HG03103 (cell line): ENCODE data around the gene LPAR5.

ENCODE experiments used
- ATAC-seq: cut with Tn5 transposase; IDR thresholded peaks from one replicate; pipeline ENCODE4 v1.9.1; 2021; ENCODE audit warnings: low read depth; ENCODE audit not compliant: unreplicated experiment

The LPAR5 gene

DNA sequence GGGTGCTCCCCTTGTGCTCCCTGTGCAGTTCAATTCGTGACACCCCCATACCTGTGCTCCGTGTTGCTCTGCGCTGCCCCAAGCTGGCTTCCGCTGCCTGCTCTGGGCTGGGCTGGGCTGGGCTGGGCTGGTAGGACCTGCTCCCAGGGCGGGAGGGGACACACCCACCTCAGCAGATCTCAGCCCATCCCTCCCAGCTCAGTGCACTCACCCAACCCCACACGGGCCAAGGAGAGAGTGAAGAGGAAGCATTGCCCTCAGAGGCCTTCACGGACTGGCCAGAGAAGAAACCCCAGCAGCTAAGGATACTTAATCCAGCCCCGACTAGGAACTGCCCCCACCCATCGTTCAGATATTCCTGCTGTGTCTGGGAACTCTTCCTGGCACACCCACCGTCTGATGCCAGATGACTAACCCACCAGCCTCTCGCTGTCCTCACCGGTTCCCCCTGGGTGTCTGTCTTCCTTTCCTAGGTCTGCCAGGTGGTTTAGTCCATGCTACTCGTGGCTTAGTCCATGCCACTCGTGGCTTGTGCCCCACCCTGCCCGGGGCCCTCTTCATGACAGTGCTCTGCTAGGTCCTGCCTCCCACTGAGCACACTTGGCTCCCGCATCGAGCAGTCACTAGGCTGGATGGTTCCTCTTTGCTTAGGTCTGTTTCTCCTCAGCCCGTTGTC lies at the start of gene LPAR5:
TSS of gene LPAR5 (minus strand) at position 104 of the 676 bp plus-strand sequence. CDS start 14,711 bp downstream, outside the sequence.
- ATAC-seq: peak; percentile 42

DNA sequence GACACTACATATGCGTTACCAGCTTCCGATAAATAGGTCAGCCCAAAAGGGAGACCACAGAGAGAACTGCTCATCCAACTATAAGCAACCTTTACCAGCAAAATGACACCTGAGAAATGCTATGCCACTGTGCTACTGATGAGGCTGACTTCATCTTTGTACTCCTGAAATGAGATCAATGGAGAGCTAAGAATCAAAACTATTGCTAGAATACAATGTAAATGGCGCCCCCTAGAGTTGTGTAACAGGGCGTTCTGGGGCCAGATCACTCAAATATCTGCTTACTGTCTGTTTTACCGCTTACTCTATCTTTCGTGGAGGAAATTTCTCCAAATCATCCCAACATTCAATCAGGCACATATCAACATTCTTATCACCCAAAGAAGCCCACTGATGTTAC lies 48.9 kb upstream of the LPAR5 start:
- no peak for ATAC-seq

DNA sequence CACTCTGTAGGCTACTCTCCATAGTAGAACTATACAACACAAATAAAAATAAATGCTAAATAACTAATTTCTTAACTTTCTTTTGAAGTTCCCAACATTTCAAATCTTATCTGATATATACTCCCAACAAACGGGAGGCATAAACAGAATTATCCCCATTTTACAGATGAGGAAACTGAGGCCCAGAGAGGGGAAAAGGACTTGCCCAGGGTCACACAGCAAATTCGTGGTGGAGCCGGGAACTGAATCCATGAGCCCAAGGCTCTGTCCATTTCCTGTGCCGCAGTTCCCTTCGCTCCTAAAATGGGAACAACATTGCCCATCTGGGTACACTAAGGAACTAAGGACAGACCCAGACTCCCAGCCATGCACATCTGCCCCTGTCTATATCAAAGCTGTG lies 41.2 kb upstream of the LPAR5 start:
- ATAC-seq: no peak

DNA sequence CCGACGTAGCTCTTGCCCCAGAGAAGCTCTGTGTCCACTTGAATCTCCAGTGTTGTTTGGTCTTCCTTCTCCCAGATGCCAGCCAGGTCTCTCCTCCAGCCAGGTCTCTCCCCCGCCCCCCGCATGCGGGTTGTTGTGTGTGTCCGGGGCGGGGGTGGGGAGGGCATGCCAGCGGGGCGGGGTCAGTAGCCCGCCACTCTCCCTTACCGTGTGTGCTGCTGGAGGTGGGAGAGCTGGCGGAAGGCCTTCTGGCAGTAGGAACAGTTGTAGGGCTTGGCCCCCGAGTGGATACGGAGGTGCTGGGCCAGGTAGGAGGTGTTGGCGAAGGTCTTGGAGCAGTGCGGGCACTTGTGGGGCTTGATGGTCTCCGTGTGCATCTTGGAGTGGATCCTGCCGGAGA lies 36.4 kb upstream of the LPAR5 start:
- no peak for ATAC-seq

DNA sequence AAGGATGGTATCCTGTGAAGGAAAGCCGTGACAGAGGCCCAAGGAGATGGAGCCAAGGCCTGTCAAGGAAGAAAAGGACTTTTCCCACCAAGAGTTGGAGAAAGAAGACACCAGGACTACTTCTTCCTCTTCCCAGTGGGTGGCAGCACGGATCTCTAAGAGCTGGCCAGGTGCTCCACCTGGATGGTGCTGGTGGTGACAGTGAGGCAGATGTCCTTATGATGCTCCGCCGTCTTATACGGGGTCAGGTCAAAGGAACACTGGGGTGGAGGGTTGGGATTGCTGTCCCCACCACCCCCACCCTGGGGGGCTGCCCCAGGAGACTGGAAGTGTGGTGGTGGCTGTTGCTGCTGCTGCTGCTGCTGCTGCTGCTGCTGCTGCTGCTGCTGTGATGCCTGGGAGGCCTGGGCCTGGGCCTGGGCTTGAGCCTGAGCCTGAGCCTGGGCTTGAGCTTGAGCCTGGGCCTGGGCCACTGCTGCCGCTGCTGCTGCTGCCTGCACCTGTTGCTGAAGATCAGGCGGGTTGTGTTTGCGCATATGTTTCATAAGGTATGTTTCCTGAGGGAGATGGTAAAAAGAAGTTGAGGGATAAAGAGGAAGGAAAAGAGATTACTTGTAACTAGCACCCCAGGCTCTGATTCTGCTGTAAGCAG lies 31.9 kb upstream of the LPAR5 start:
- no peak for ATAC-seq

DNA sequence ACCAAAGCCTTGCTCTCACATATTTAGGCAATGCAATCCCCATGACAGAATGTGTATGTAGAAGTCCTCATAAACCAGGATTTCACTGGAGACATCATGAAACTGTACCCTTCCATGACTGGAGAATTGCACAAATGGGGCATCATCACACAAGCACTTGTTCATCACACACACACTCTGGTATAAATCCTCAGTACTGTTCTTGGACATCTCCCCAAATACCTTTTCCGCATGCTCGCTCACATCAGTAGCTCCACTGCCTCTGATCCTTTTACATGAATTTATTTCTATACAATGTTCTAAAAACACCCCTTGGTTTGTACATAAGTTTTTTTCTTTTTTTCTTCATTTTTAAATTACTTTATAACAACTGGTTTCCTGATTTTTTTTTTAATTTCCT lies 30.5 kb upstream of the LPAR5 start:
- ATAC-seq: no peak

DNA sequence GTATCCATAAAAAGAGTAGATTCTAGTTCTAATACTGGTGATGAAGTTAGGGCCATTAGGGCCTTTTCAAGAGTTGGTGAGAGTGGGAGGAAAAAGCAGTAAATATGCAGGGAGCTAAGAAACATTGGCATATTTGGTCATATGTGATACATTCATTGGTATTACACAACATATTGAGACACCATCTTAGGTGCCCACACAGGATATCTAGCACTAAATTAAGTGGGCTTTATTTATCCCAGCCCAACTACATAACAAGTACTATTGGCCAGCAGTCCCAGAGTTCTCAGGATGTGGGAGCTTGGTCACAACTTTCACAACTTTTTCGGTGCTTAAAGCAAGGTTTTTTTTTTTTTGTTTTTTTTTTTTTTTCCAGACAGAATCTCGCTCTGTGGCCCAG lies 29.1 kb upstream of the LPAR5 start:
- ATAC-seq: no peak

DNA sequence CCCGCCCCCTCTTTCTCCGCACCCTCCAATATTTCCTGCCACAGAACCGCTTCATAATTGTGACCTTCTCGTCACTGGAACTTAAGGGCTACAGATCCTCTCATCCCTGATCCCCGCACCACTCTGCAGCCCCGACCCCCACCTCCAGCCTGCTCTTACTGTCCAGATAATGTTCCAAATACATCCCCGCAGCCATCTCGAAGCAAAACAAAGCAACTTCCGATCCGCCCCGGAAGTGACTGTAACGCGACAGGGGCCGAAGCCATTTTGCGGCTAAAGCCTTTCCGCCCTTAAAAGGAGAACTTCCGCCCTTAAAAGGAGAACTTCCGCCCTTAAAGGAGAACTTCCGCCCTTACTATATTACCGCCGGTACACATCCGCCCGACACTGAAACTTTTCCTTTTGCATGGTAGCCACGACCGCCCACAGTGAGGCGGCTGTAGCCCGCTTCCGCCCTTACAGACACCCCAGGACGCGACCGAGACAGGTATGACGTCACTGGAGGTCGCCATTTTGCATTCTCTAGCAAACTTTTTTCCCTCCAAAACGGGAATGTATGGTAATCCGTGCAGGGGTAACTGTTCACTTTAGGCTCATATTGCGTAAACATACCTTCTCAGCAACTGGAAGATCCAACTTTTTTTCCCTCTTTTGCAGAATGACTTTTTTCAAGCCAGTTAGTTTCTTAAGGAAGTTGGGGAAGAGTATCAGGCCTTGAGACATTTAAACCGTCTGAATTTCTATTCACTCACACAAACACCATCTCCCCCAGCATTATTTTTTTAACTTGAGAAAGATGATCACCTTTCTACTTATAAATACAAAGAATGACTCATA lies 27.4 kb upstream of the LPAR5 start, which contains the start of gene ING4:
TSS of gene ING4 (minus strand) at position 214 of the 837 bp plus-strand sequence. CDS start at position 196, 18 bp downstream.
- ATAC-seq: peak; percentile 96

DNA sequence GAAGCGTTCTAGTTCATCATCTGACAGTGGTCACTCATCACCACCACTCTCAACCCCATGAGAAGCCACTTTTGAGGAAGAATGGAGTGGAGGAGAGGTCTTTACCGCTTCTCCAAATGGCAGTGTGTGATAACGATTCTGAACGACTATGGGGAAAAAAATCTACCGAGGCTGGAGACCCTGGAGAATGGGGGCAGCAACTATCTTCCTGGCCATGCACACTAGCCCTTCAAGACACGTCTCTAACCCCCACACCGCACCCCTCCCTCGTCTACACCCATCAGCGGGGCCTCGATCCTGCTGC lies 26.8 kb upstream of the LPAR5 start:
- no peak for ATAC-seq

DNA sequence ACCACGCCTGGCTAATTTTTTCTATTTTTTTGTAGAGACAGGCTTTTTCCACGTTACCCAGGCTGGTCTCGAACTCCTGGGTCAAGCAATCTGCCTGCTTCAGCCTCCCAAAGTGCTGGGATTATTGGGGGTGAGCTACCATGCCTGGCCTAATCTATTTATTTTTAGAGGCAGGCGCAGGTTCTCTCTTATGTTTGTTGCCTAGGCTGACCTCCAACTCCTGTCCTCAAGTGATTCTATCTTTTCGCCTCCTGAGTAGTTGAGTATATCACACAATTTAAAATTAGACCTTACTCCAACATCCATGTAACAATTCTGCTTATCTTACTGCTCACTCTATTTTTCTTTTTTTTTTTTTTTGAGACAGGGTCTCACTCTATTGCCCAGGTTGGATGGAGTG lies 18.2 kb upstream of the LPAR5 start:
- ATAC-seq: no peak

DNA sequence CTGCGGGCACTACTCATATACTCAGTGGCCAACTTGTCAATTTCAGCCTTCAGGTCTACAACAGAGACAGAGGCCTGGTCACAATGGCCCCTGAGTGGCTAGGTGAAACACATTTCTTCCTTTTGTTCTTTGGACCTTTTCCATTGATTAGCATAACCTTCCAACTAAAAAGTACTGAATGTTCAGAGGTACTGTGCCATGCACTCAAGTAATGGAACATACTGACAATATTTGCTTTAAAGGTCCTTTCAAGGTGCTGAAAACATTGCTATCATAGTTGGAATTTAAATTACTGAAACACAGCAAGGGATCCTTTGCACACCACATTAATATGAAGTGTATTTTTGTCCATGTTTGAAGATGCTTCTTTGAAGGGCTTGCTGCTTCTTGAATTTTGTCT lies 17.6 kb upstream of the LPAR5 start:
- no peak for ATAC-seq

DNA sequence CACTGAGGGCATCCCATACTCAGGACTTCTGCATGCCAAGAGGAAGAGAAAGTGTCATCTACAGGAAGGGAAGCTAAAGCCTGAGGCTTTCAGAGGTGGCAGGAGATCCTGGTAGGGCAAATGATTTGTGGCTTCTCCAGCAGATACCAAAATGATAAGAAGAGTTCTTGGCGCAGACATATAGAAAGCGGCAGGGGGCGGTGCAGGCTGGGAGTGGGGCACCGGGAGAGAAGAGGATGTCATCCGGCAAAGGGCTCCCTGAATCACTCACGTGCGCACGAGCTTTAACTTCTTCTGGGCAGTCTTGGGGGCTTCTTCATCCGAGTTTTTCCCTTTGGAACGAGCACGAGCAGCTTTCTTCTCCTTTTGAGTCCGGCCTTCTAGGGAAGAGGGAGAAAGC lies 16.6 kb upstream of the LPAR5 start:
- ATAC-seq: no peak

DNA sequence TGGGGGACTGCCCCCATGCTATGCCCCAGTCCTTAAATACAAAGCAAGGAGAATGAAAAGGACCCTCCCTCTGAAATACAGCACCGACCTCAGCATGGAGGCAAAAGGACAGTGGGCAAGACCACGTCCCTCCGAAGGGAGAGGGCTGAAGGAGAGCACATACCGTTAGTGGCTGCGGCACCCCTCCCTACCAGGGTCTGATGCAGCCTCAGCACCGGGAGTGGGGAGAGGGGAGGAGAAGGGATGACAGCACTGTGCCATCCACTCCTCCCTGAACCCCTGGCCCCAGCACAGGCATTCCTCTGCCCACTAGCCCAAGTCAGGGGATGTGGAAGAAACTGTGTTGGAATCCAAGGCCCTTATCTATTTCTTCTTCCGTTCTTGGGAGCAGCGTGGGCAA lies 15.1 kb upstream of the LPAR5 start:
- ATAC-seq: no peak

DNA sequence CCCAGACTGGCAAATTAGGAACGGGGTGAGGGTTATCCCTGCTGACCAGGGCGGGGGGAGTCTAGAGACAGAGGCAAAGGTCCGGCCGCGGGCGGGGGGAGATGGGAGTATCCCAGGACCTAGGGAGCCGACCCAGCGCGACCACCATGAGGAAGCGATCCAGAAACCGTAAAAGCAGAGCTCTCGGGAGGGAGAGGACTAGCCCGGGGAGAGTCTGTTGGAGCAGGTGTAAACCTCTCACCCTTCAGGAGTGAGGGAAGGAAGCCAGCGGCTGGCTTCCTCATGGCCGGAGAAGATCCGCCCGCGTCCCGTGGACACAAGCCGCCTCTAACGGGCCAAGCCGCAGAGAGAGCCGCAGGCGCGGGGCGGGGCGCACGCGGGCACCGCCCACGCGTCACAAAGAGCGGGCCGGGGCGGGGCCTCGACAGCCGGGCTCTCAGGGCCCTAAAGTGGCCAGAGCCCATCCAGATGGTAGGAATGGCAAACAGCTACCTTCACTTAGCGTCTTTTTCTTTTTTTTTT lies 11.4 kb upstream of the LPAR5 start, which contains the start of gene ACRBP:
TSS of gene ACRBP (minus strand) at position 350 of the 522 bp plus-strand sequence. CDS start at position 284, 66 bp downstream.
- no peak for ATAC-seq

DNA sequence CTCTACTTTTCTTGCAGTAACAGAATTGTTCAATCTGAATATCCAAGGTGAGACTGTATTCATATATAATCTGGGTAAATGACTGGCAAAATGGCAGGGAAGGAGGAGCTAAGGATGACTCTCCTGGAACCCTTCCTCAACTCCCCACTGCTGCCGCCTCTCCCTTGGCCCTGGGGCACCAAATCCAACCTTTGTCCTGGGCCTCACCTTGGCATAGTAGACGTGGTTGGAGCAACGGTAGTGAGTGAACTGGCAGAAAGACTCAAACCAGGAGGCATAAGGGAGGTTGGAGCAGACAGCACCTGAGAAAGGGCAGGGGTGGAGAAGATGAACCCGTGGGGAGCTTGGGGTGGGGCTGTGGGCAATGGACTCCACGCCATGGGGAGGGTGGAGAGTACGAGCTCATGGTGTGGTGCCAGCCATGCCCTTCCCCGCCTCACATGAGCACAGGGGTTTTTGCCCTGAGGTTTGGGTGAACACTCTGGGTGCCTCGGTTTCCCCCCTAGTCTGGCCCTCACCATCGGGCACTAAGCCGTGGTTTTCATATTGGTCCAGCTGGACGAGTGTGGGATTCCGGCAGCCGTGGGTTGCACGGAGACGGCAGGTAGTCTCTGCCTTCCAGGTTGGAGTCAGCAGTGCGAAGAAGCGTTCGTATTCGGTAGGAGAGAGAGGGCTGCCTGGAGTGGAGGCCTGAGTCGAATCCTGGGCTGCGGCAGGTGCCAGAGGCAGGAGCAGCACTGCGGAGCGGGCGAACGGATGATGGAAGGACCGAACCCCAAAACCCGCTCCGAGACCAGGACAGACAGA lies 10.7 kb upstream of the LPAR5 start:
- ATAC-seq: no peak

DNA sequence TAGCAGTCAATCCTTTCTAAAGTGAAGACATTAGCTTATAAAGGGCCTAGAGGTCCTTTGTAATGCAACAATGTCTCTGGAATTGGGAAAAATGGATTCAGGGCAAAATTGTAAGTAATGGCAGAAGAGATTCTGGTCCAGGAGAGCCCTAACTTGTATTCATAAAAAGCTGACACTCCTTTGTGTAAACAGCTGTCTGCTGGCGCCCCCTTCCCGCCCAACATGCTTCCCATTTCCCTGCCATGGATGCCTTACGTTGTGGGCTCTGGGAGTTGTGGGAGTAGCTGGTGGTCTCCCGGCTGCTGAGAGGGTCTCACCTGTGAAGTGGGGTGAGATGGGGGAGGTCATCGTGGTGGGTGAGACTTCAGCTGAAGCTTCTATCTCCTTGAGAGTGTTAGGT lies 9.1 kb upstream of the LPAR5 start:
- no peak for ATAC-seq

DNA sequence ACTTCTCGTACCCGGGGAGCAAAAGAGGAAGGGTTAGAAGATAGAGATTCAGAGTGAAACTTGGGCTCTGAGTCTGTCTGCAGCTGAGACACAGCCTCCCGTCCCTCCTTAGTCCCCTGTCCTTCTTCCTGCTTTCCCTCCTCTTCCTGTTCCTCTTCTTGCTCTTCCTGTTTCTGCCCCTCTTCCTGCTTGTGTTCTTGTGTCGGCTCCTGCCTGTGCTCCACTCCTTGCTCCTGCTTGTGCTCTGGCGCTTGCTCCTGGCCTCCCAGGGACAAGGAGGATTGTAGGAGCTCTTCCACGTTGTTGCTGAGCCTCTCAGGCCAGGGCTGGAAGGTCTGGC lies 8.5 kb upstream of the LPAR5 start:
- ATAC-seq: no peak

DNA sequence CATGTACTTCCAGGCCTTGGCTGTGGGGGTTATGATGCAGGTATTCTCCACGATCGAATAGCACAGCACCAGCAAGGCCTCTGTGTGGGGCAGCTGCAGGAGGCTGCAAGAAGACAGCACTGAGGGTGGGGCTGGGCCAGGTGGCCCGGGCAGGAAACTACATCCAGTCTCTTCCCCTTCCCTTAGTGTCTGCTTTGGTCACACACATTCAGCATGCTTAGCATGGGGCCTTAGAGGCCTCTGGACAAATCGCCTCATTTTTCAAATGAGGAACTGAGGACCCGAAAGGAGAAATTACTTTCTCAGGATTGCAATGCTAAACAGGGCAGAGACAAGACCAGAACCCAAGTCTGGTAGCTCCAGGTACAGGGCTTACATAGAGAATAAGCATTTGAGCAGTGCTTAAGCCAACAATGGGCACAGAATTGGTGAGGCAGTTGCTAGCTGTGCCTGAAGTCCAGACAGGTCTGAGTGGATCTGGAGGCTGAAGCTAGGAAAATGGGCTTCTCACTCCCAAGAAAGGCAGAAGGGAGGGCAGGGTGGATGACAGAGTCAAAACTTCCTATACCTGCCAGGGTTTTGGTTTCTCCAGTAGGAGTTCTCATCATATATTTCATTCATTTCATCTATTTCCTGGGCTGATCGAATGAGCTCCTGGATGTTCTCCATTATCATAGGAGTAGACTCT lies 8.0 kb upstream of the LPAR5 start:
- ATAC-seq: no peak

DNA sequence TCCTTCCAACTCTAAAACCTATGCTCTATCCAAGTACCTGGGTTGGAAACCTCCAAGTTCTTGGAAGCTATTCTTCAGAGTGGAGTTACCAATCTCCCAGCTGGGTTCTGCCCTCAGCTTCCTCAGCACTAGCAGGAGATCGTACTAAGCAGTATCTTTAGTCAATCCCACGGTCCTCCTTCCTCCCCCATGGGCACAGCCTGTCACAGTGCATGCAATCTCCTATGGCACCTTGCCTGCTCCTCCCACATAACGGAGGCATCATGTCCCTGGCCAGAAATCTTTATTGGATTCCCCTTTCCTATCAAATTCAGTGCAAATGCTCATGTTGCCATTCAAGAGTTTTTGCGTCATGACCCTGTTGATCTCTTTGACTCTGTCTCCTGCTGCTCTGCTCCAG lies 5.4 kb upstream of the LPAR5 start:
- ATAC-seq: no peak

DNA sequence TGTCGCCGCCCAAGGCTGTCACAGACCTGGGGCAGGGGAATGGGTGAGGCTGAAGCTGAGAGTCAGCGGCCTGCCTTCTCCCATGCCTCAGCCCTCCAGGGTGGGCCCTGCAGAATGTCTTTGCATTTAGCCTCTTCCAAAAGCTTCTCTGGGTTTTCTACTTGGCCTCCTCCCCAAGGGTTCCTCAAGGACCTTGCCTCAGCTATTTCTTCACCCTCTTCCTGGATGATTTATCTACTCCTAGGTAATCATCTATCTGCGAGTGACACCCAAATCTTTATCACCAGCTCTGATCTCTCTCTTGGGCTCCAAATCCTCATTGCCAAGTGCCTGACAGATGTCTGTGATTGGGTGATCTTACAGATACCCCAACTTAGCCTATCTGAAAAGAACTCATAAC lies 4.7 kb upstream of the LPAR5 start:
- ATAC-seq: no peak
